Measurements from ENCODE around the gene NFIA. TPM values are rescaled to one million over a fixed set of nuclear protein-coding genes. Genes with fewer than 3 reads are reported as not detected.

The NFIA gene
- total RNA-seq, 2 donors from 2014 or later = 0.88 to 3.1 TPM

- ATAC-seq (no peak), DNase-seq (ENCODE audit: low spot score in 2 of 2) (no peak)
- Mint-ChIP-seq H3K27ac (no peak overlapping the region), H3K9me3 (no peaks in the 10 kb centered on the region), H3K36me3 (no peaks in the 10 kb centered on the region)
Observed at GRCh38 chr1:61481315-61481715, 399.0 kb downstream of the NFIA start.

DNA sequence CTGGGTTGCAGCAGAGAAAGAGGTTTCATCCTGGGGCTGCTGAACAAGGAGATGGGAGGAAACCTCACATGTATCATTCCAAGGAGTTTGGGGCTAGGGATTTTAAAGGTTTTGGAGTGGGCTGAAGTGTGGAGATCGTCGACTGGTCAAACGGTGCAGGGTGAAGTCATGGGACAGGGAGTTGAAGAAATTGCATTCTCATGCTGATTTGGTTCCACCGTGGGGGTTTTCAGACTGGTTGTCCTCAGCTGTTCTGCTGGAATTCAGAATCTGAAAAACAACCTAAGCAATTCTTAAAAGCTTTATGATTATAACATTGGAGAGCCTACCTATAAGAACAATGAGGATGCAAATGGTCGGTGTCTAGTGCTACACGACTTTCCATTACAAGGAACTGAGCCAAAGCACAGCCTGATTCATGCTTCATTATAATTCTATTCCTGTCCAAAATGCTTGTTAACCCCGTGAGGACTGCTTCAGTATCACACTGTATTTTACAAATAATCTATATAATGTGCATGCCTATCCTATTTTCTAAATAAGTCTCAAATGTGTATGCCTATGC is 399.9 kb downstream of the NFIA start:
- H3K27ac Mint-ChIP-seq = no peak overlapping the region
- no peak for DNase-seq (ENCODE audit: low spot score in 2 of 2)
- ATAC-seq = no peak
- no peaks in the 10 kb centered on the region for H3K9me3 Mint-ChIP-seq
- no peaks in the 10 kb centered on the region for H3K36me3 Mint-ChIP-seq

DNA sequence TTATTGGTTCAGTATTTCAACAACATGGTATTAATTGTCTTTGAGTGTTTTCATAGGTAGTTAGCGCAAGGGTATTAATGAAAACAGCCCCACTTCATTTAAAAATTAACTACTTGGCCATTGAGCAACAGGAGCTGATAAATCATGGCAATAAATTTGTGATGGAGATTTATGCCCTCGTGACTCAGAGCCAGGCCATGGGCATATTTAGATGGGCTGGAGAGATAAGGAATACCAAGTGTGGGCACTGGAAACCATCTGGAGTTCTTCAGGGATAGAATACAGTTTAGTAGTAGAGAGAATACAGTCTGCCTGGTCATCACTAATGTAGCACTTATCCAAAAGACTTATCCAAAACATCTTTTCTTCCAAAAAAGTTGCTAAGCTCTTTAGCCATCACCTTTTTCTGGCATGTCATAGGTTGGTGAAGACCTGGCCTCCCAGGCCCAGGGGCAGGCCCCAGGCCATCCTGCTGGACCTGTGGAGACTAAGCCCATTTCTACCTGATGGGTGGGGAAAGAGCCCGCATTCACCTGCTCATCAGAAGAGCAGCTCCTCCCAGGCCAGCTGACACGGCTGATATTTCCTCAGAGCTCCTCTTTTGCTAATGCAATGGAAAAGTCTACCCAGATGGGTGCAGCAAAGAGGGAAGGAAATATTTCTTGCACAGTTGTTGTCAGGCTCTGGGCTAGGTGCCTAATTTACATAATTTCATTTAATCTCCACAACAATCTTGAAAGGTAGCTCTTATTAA is 404.6 kb downstream of the NFIA start:
- H3K27ac Mint-ChIP-seq = no peak overlapping the region
- no peaks in the 10 kb centered on the region for H3K9me3 Mint-ChIP-seq
- ATAC-seq = no peak

GRCh38 chr1:61487801-61488200 is 405.4 kb downstream of the NFIA start:
- H3K27ac Mint-ChIP-seq = no peak overlapping the region
- no peaks in the 10 kb centered on the region for H3K9me3 Mint-ChIP-seq
- DNase-seq (ENCODE audit: low spot score in 2 of 2) = no peak
- no peak for ATAC-seq
- H3K36me3 Mint-ChIP-seq = no peaks in the 10 kb centered on the region

More for the DNA sequence above, 404.6 kb downstream of the NFIA start:
- no peaks in the 10 kb centered on the region for H3K36me3 Mint-ChIP-seq
- no peak for DNase-seq (ENCODE audit: low spot score in 2 of 2)

DNA sequence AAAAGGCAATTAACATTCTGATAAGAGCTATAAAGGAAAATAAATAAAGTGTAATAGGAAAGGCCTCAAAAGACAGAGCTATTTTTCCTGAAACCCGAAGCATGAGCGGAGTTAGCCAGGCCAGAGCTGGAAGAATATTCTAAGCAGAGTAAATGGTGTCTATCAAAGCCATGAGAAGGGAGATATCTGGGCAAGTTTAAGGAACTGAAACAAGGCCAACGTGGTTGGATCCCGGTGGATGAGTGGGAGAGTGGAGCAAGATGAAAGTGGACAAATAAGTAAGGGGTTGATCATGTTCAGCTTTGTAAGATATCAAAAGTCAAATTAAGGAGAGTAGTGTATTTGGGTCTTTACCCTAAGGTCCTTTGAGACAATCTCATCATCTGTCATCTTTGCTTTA is 408.6 kb downstream of the NFIA start:
- H3K36me3 Mint-ChIP-seq = no peaks in the 10 kb centered on the region
- ATAC-seq = no peak

GRCh38 chr1:61491497-61491896 is 409.1 kb downstream of the NFIA start:
- Mint-ChIP-seq H3K27ac (no peak overlapping the region), H3K9me3 (no peaks in the 10 kb centered on the region), H3K36me3 (no peaks in the 10 kb centered on the region)
- no peak for DNase-seq (ENCODE audit: low spot score in 2 of 2)
- ATAC-seq = no peak

More for the DNA sequence above, 408.6 kb downstream of the NFIA start:
- no peaks in the 10 kb centered on the region for H3K9me3 Mint-ChIP-seq
- DNase-seq (ENCODE audit: low spot score in 2 of 2) = no peak
- no peak overlapping the region for H3K27ac Mint-ChIP-seq

GRCh38 chr1:61494000-61494399 is 411.6 kb downstream of the NFIA start:
- no peaks in the 10 kb centered on the region for H3K36me3 Mint-ChIP-seq

DNA sequence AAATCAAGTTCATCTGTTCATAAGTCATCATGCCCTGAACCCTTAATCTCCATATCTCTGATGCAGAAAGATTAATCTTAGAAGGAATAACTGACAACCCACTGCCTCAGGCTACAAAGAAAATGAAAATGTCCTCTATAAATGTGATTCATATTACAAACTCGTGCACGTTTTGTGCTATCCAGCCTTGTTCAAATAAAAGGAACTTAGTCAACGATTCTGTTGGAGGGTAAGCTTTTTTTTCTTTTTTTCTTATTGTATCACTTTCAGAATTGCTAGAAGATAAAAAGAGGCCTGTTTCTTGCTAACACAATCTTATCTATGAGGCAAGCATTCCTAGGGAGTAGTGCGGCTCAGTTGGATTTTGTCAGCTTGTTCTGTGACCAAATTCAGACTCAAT is 414.1 kb downstream of the NFIA start:
- ATAC-seq (no peak), DNase-seq (ENCODE audit: low spot score in 2 of 2) (no peak)
- H3K27ac Mint-ChIP-seq = no peak overlapping the region
- H3K9me3 Mint-ChIP-seq = no peaks in the 10 kb centered on the region
- no peaks in the 10 kb centered on the region for H3K36me3 Mint-ChIP-seq

More at GRCh38 chr1:61494000-61494399, 411.6 kb downstream of the NFIA start:
- Mint-ChIP-seq H3K9me3 (no peaks in the 10 kb centered on the region), H3K27ac (no peak overlapping the region)
- ATAC-seq = no peak
- DNase-seq (ENCODE audit: low spot score in 2 of 2) = no peak

- ATAC-seq (no peak), DNase-seq (ENCODE audit: low spot score in 2 of 2) (no peak)
- Mint-ChIP-seq H3K27ac (no peak overlapping the region), H3K36me3 (no peaks in the 10 kb centered on the region), H3K9me3 (no peaks in the 10 kb centered on the region)
Observed at GRCh38 chr1:61497013-61497412, 414.7 kb downstream of the NFIA start.

DNA sequence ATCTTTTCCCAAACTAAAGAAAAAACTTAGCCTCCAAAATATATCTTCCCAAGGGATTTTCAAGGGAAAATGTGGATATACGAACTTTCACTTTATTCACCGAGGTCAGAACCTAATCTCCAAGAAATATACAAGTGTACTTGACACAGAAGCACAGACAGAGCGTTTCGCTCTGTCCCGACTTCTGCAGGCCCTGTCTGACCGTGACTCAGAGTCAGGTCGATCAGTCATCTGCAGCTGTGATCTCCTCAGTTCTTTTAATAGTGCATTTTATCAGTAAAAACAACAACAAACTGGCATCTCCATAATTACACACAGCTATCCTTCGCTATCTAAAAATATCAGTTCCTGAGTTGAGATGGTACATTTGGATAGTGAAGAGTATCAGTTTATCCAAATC is 416.0 kb downstream of the NFIA start:
- no peaks in the 10 kb centered on the region for H3K36me3 Mint-ChIP-seq
- no peak for ATAC-seq
- no peaks in the 10 kb centered on the region for H3K9me3 Mint-ChIP-seq
- H3K27ac Mint-ChIP-seq = no peak overlapping the region
- DNase-seq (ENCODE audit: low spot score in 2 of 2) = no peak

DNA sequence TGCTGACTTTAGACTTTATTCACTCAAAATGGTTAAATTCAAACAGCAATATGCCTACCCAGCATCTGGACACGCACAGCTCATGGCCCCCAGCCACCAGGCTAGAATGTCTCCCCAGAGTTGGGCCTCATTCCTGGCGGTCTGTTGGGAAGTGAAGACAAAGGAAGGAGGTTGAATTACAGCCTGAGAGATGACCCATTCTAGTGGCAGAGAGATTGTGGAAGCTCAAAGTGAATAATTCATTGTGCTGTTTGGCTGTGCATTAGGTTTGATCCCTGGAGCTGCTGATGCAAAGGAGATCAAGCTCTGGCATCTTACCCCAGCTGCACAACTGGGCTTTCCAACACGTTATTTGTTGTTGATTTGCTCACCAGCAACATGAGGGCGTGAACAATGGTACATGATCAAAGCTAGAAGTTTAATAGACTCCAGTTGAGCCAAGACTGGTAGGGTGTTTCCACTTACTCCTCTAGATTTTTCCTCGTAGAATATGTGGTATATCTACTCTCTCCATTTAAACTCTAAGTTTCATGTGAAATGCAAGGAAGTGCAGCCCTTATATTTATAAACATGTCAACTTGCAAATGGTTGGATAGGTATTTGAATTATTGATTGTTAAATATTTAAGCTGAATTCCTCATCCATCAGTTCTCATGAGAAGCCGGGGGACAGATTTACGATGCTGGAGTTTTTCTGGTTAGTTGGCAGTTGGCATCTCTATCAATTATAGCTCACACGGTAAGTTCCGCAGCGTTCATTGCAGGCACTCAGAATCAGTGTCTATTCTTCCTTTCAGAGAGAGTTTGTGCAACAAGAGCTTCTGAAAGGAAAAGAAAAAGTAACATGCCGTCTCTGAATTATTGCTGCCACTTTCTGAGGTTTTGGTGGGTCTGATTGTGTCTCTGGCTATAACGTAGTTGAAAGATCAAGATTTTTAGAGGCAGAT is 419.9 kb downstream of the NFIA start:
- DNase-seq (ENCODE audit: low spot score in 2 of 2) = no peak
- no peaks in the 10 kb centered on the region for H3K36me3 Mint-ChIP-seq
- no peaks in the 10 kb centered on the region for H3K9me3 Mint-ChIP-seq
- no peak overlapping the region for H3K27ac Mint-ChIP-seq
- ATAC-seq = no peak

DNA sequence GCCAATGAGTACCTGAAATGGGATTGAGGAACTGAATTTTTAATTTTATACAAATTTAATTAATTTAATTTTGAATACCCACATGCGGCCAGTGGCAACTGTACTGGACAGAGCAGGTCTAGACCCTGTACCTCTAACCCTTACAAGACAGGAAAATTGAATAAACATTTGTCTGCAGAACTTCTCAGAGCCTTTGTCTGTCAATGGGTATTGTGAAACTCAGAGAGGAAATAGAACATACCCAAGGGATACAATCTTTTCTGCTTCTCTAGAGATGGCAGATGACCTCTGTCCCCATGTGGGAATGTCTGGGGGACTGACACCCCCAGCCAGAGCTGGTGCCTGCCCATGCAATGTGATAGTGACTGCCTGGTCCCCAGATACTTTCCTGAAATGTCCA is 421.9 kb downstream of the NFIA start:
- no peak for DNase-seq (ENCODE audit: low spot score in 2 of 2)
- Mint-ChIP-seq H3K27ac (no peak overlapping the region), H3K36me3 (no peaks in the 10 kb centered on the region), H3K9me3 (peaks cover 0 to 6% of the 10 kb centered on the region in 2 donors)
- no peak for ATAC-seq

DNA sequence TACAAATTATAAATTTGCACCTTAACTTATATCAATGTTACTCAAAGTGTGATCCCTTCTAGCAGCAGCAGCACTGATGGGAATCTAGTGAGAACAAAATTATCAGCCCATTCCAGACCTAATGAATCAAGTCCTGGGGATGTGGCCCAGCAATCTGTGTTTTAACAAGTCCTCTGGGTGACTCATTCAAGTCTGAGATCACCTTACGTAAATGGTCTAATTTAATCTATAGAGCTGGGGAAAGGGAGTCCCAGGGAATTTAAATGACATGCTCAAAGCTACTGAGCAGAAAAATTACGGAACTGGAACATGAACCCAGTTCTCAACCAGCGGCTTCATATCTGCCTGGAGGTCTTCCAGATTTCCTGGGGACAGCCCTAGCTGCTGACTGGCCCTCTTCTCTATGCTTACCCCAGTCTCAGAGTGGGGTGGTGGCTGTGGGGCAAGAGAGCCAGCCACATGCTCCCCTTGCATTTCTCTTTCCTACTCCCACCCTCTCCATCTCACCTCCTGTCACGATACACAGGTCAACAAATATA is 422.6 kb downstream of the NFIA start:
- H3K9me3 Mint-ChIP-seq = peaks cover 0 to 6% of the 10 kb centered on the region in 2 donors
- no peak for DNase-seq (ENCODE audit: low spot score in 2 of 2)
- H3K36me3 Mint-ChIP-seq = no peaks in the 10 kb centered on the region
- H3K27ac Mint-ChIP-seq = no peak overlapping the region
- no peak for ATAC-seq

DNA sequence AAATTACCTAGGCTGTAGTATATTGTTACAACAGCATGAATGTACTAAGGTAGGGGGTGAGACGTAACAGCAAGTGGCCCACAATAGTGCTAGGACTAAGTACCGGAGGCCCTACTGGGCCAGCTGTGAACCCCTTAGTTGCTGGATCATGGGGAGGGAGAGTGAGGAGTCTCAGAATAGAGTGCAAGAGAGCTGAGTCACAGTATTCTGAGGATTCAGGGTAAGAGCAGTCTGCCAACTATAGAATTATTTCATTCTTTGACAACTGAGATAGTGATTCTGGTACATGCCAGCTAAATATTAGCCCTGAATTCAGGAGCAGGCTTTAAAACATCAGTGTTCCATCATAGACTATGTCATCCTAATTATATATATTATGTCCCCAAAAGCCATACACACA is 423.9 kb downstream of the NFIA start:
- DNase-seq (ENCODE audit: low spot score in 2 of 2) (no peak), ATAC-seq (no peak)
- no peak overlapping the region for H3K27ac Mint-ChIP-seq
- peaks cover 0 to 6% of the 10 kb centered on the region in 2 donors for H3K9me3 Mint-ChIP-seq
- no peaks in the 10 kb centered on the region for H3K36me3 Mint-ChIP-seq

DNA sequence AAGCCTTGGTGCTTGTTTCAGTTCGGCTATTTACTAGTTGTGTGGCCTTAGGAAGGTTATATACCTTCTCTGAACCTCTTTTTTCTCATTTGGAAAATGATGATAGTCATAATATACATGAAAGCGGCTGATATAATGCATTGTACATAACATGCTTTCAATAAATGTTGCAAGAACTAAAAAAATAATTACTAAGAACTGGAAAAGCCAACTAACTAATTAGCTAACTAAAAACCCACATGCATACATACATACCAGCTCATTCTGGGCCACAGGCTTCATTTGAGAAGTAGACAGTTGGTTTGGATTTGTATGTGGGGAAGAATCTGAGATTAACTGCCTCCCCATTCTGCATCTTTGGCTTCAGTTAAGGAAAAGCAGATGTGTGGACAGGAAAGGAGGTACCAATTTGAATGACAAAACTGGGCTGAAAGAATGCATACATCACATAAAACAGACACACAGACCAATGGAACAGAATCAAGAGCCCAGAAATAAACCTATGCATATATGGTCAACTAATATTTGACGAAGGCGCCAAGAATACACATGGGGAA is 424.7 kb downstream of the NFIA start:
- no peak for DNase-seq (ENCODE audit: low spot score in 2 of 2)
- no peak for ATAC-seq
- Mint-ChIP-seq H3K9me3 (peaks cover 0 to 6% of the 10 kb centered on the region in 2 donors), H3K36me3 (no peaks in the 10 kb centered on the region), H3K27ac (no peak overlapping the region)
